GM12801 (cell line): ENCODE results near the gene LHFPL2.

Experiments
- TF ChIP-seq, protein P1 (sequence below): IDR thresholded peaks from one replicate; pipeline ENCODE4 v1.5.1; 2011; ENCODE audit warnings: control low read depth; ENCODE audit not compliant: insufficient read length; ENCODE audit errors: extremely low read depth

The LHFPL2 gene

DNA sequence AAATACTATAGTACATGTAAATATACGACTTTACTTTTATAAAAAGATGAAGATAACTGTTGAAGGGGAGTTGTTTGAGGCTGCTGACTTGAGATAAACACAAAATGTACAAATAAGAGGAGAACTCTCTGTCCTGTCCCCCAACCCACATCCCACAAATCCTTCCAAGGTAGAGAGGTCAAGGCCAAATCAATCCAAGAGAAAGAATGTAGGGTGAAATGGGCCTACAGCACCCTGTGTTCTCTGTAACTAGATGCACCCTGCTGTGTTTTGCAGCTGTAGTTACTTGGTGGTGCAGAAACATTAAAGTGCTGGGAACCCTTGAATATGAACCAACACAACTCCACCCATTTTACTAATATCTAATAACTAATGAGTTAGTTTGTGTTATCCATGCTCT lies 2.0 kb upstream of the LHFPL2 start:
- TF ChIP-seq, protein P1, sequence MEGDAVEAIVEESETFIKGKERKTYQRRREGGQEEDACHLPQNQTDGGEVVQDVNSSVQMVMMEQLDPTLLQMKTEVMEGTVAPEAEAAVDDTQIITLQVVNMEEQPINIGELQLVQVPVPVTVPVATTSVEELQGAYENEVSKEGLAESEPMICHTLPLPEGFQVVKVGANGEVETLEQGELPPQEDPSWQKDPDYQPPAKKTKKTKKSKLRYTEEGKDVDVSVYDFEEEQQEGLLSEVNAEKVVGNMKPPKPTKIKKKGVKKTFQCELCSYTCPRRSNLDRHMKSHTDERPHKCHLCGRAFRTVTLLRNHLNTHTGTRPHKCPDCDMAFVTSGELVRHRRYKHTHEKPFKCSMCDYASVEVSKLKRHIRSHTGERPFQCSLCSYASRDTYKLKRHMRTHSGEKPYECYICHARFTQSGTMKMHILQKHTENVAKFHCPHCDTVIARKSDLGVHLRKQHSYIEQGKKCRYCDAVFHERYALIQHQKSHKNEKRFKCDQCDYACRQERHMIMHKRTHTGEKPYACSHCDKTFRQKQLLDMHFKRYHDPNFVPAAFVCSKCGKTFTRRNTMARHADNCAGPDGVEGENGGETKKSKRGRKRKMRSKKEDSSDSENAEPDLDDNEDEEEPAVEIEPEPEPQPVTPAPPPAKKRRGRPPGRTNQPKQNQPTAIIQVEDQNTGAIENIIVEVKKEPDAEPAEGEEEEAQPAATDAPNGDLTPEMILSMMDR, result no peak

DNA sequence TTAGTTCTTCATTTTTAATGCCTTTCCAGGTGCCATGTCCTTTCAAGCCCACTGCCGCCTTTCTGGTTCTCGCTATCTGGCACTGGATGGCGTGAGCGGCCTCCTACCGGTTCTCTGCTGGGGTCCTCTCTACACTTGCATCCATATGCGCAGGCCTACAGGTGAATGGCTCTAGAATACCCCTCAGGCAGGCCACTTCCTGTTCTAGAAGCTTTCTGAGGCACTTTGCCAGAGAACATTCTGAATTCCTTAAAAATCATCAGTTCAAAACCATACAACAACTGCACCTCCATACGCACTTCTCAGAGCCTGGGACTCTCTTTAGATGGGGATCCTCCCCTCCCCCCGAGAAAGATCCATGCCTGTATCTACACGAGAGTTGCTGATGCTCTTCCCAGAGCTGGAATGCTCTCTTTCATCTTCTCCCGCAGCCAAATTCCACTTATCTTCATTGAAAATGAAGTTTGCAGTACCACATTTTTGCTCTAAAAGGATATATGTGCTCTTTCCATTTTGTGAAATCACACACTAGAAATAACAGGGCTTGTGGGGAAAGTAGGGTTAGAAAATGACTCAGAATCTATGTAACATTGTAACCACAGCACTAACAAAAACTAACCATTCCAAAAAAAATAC lies 1.4 kb upstream of the LHFPL2 start:
- TF ChIP-seq, protein P1, result no peak

DNA sequence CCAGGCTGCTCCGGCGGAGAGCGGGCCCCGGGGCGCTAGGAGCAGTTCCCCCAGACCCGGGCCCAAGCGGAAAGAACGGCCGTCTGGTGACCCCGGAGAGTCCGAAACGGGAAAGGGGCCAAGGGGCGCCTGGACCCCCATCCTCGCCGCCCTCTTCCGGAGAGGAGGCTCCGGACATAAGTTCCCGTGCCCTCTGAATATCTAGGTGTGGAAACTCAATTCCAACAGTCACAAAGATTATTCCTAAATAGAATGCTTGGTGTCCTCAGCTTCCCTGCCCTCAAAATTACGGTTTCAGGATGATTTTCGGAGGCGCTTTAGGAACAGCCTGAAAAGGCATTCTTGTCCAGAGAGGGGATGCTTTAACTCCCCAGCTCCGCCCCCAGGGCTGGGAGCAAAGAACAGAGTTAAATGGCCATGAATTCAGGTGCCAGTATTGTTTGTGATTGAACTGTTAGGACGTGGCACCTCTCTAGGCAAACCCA lies 681 bp upstream of the LHFPL2 start:
- TF ChIP-seq, protein P1, result no peak

DNA sequence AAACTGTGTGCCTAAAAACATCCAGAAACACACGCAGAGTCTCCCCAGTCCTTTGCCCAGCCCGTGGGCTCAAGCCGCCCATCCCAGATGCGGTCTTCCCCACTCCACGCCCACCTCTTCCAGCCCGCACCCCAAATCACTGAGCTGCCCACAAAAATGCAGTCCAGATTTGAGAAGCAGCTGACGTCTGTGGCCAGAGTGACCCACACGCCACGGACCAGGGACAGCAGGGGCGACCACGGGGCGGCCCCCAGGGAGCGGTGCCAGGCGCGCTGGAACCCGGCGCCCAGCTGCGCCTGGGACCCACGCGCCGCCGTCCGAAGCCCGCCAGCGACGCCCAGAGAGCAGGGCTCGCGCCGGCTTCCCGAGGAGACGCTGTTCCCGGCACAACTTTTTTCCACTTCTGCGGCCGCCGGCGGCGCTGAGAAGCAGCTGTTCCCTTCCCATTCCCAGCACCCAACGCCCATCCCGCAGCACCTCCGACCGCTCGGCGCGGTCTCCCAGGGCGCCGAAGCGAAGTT lies 674 bp downstream of the LHFPL2 start:
- TF ChIP-seq, protein P1, result no peak

DNA sequence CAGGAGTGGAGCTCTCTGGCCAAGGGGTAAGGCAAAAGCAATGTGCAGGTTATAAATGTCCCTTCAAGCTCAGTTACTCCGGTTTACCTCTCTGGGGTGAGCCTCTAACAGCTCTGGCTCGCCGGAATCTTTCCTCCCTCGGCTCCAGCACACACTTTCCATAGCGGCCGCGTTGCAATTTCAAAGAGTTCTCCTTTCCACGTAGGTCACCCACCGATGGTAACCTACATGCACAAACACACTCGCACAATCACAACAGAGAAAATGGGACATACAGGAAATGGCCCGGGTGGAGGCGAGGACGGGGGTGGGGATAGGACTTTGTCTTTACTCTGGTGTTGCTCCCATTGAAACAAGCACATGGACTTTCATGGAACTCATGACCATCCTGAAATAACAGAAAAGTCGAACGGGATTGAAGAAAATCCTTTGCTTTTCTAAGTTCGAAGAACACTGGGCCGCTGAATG lies 1.2 kb downstream of the LHFPL2 start:
- TF ChIP-seq, protein P1, result no peak

DNA sequence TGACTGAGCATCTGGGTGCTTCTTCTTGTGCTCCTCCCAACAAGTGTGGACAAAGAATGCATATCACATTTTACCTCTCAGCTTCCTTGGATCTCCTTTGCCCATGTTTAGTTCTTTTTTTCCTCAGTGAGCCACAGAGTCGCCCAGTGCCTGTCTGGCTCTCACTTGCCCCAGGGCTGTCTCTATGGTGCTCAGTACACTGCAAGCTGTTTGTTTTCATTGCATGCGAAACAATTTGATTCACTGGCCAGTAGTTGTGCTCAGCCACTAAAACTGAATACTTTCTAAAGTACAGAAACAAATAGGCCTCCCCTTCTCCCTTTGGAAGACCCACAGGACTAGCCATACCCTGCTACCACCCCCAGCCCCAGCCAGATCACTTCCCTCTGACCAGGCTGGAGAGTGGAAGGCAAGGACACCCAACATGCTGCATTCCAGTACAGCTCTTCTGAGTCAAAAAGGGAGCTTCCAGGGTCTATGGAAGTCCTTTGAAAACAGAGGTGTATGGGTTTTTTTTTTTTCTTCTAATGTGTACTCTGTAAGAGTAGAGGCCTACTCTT lies 3.8 kb downstream of the LHFPL2 start:
- TF ChIP-seq, protein P1, result no peak

DNA sequence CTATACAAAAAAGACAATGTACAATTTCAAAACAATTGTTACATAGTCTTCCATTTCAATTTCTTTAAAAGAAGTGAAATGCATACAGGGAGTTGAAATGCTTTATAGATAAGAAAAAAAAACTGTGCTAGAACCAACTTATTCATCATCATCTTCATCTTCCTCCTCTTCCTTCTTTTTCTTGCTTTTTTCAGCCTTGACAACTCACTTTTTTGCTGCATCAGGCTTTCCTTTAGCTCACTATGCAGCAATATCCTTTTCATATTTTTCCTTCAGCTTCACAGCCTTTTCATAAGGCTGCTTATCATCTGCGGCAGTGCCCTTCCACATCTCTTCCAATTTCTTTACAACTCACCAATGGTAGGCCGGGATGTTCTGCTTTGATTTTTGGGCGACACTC lies 4.4 kb downstream of the LHFPL2 start:
- TF ChIP-seq, protein P1, result no peak
